GM18511 (cell line): ENCODE data around the gene LCOR.

ENCODE experiments used
- ATAC-seq: cut with Tn5 transposase; IDR thresholded peaks from one replicate; pipeline ENCODE4 v1.9.1; 2021; ENCODE audit warnings: mild to moderate bottlenecking, moderate library complexity; ENCODE audit not compliant: unreplicated experiment

LCOR gene

GRCh38 chr10:97004591-97004990 is 172.5 kb downstream of the LCOR start:
- ATAC-seq: no peak

GRCh38 chr10:97005349-97005748 is 173.3 kb downstream of the LCOR start:
- ATAC-seq: no peak

GRCh38 chr10:97006364-97006763 is 174.3 kb downstream of the LCOR start:
- no peak for ATAC-seq

GRCh38 chr10:97007417-97007816 is 175.3 kb downstream of the LCOR start:
- no peak for ATAC-seq

GRCh38 chr10:97010695-97011206 is 178.7 kb downstream of the LCOR start:
- ATAC-seq: no peak

- no peak for ATAC-seq
These were observed 179.3 kb downstream of the LCOR start for GRCh38 chr10:97011397-97011796.

- ATAC-seq: no peak
These were observed 180.4 kb downstream of the LCOR start for GRCh38 chr10:97012470-97012869.

- ATAC-seq: no peak
These were observed 181.5 kb downstream of the LCOR start for GRCh38 chr10:97013568-97013967.

- no peak for ATAC-seq
These were observed 181.9 kb downstream of the LCOR start for GRCh38 chr10:97013983-97014382.

GRCh38 chr10:97015240-97015639 is 183.1 kb downstream of the LCOR start:
- no peak for ATAC-seq

GRCh38 chr10:97016728-97017473 is 184.8 kb downstream of the LCOR start:
- ATAC-seq: peak; percentile 86

GRCh38 chr10:97017474-97017903 is 185.4 kb downstream of the LCOR start:
- ATAC-seq: no peak

GRCh38 chr10:97018251-97019212 is 186.4 kb downstream of the LCOR start:
- ATAC-seq: no peak

GRCh38 chr10:97019213-97019844 is 187.2 kb downstream of the LCOR start:
- no peak for ATAC-seq

- no peak for ATAC-seq
These were observed 188.6 kb downstream of the LCOR start for GRCh38 chr10:97020452-97021400.

- no peak for ATAC-seq
These were observed 190.5 kb downstream of the LCOR start for GRCh38 chr10:97022616-97023015.

GRCh38 chr10:97023401-97024167 is 191.5 kb downstream of the LCOR start:
- ATAC-seq: no peak

- no peak for ATAC-seq
These were observed 192.3 kb downstream of the LCOR start for GRCh38 chr10:97024168-97025073.
